ENCODE measurements around the gene CHTOP. TPM values are rescaled to one million over a fixed set of nuclear protein-coding genes. Genes with fewer than 3 reads are reported as not detected.

The CHTOP gene
- total and polyA plus RNA-seq, 2 of the 8 experiments (the other 6 are each of a cell fraction or from before 2014, with no cell fraction given) = 84.6 to 104 TPM

- TF ChIP-seq CBX5 (IDR thresholded peaks at IDR 0.05; ENCODE audit: low read depth, low read length) (no peak), PHF8 (conservative IDR thresholded peaks at IDR 0.05; ENCODE audit: low read depth, low read length) (peak; percentile 90; the same call in 1 of the 2 replicates), CHD2 (IDR thresholded peaks at IDR 0.05; ENCODE audit: low read length) (peak; percentile 80), TCF12 (IDR thresholded peaks at IDR 0.05; ENCODE audit: low read depth, low read length) (no peak), POLR2A (IDR thresholded peaks at IDR 0.05; ENCODE audit: control extremely low read depth in 1 of 2, low read depth in 2 of 2, low read length in 2 of 2) (peak; percentile 90 to 95), YY1 (IDR thresholded peaks at IDR 0.05; ENCODE audit: low read depth, low read length) (peak; percentile 90), SP4 (IDR thresholded peaks at IDR 0.05; ENCODE audit: low read length) (no peak), TEAD4 (IDR thresholded peaks at IDR 0.05; ENCODE audit: low read depth, low read length) (peak; percentile 74), CHD7 (IDR thresholded peaks at IDR 0.05; ENCODE audit: insufficient replicate concordance, low read length) (no peak), ASH2L (IDR thresholded peaks at IDR 0.05; ENCODE audit: low read length) (peak; percentile 82)
- TF ChIP-seq, protein P1, sequence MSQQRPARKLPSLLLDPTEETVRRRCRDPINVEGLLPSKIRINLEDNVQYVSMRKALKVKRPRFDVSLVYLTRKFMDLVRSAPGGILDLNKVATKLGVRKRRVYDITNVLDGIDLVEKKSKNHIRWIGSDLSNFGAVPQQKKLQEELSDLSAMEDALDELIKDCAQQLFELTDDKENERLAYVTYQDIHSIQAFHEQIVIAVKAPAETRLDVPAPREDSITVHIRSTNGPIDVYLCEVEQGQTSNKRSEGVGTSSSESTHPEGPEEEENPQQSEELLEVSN (IDR thresholded peaks at IDR 0.05) = 0 out of 2 replicates have a peak, but pooled peaks have one; percentile 31
Observed at GRCh38 chr1:153670859-153671627, 37.2 kb downstream of the CHTOP start, which contains the start of gene ILF2 (continued).
